Activated CD4-positive, alpha-beta memory T cell treated with anti-CD3 and anti-CD28 coated beads, Interleukin-2, amount 10 ng/mL, durations not matched to agents 7 days and 5 days (primary cell): ENCODE data around the gene APBB2. TPM values are rescaled to one million over a fixed set of nuclear protein-coding genes. Genes with fewer than 3 reads are reported as not detected.
"Not testable (repeated sequence)": the region's sequence is repeated elsewhere in the genome, so short reads cannot be mapped to it uniquely, and the experiment has no call there.

Source experiments
- CTCF ChIA-PET: fragments of 350-600 bp; sonication (Branson Sonifier 250); formaldehyde crosslinking; loops from one replicate; lab custom pipeline; 2021; ENCODE audit warnings: antibody characterized with exemption, inconsistent platforms; lab: Charles Lee
- POLR2A ChIA-PET: fragments of 350-600 bp; sonication (Branson Sonifier 250); formaldehyde crosslinking; loops from one replicate; lab custom pipeline; 2021; ENCODE audit warnings: antibody characterized with exemption; lab: Charles Lee
- DNase-seq: peaks from one replicate; pipeline ENCODE4 v3.0.0-alpha.2; 2020
- H3K27ac Mint-ChIP-seq: one replicate; pipeline ENCODE4 v1.8.0; 2021; ENCODE audit warnings: mild to moderate bottlenecking, mixed read lengths
- H3K27me3 Mint-ChIP-seq: one replicate; pipeline ENCODE4 v1.8.0; 2021; ENCODE audit warnings: mixed read lengths
- H3K36me3 Mint-ChIP-seq: one replicate; pipeline ENCODE4 v1.8.0; 2021; ENCODE audit warnings: low read depth, mixed read lengths
- H3K4me1 Mint-ChIP-seq: one replicate; pipeline ENCODE4 v1.8.0; 2021; ENCODE audit warnings: mixed read lengths
- H3K4me3 Mint-ChIP-seq: one replicate; pipeline ENCODE4 v1.8.0; 2021; ENCODE audit warnings: mild to moderate bottlenecking, mixed read lengths
- H3K9me3 Mint-ChIP-seq: one replicate; pipeline ENCODE4 v1.8.0; 2021; ENCODE audit warnings: mixed read lengths
- total RNA-seq, 2 experiments: library from RNA; stranded (reverse); gene quantifications; one replicate each; pipeline ENCODE4 v1.2.3, GENCODE V29; 2021

Gene APBB2
- total RNA-seq, 2 experiments from 2014 or later: 0.75 to 1.3 TPM

GRCh38 chr4:40822420-40823166, 391.7 kb downstream of the APBB2 start:
- ChIA-PET POLR2A (no interaction called here), CTCF (no interaction called here)
- Mint-ChIP-seq H3K4me3 (no peak overlapping the region), H3K36me3 (no peaks in the 10 kb centered on the region), H3K27me3 (peaks cover 3% of the 10 kb centered on the region), H3K4me1 (no peaks in the 10 kb centered on the region), H3K9me3 (no peaks in the 10 kb centered on the region), H3K27ac (no peak overlapping the region)
- no peak for DNase-seq

- Mint-ChIP-seq H3K4me1 (no peaks in the 10 kb centered on the region), H3K27me3 (peaks cover 3% of the 10 kb centered on the region), H3K36me3 (no peaks in the 10 kb centered on the region), H3K4me3 (no peak overlapping the region), H3K27ac (no peak overlapping the region), H3K9me3 (no peaks in the 10 kb centered on the region)
- POLR2A ChIA-PET: no interaction called here
- DNase-seq: no peak
- CTCF ChIA-PET: no interaction called here
Measured at GRCh38 chr4:40820101-40820500, 394.2 kb downstream of the APBB2 start.

GRCh38 chr4:40817157-40817556, 397.2 kb downstream of the APBB2 start:
- DNase-seq, H3K36me3 Mint-ChIP-seq, H3K4me3 Mint-ChIP-seq, H3K4me1 Mint-ChIP-seq, H3K27ac Mint-ChIP-seq, POLR2A ChIA-PET, H3K27me3 Mint-ChIP-seq, H3K9me3 Mint-ChIP-seq: not testable (repeated sequence)
- CTCF ChIA-PET: interaction anchor here (0.6 kb wide), 1 partner anchor 1160 kb away, joined by 3 read pairs; no protein-coding TSS in a partner anchor

GRCh38 chr4:40812856-40813255, 401.5 kb downstream of the APBB2 start:
- Mint-ChIP-seq H3K4me3 (no peak overlapping the region), H3K4me1 (no peaks in the 10 kb centered on the region), H3K27me3 (peaks cover 20% of the 10 kb centered on the region), H3K9me3 (no peaks in the 10 kb centered on the region), H3K36me3 (no peaks in the 10 kb centered on the region), H3K27ac (no peak overlapping the region)
- no peak for DNase-seq
- POLR2A ChIA-PET: no interaction called here
- CTCF ChIA-PET: no interaction called here

GRCh38 chr4:40812386-40812785, 402.0 kb downstream of the APBB2 start:
- Mint-ChIP-seq H3K36me3 (no peaks in the 10 kb centered on the region), H3K4me1 (no peaks in the 10 kb centered on the region), H3K27ac (no peak overlapping the region), H3K9me3 (no peaks in the 10 kb centered on the region), H3K4me3 (no peak overlapping the region), H3K27me3 (peaks cover 20% of the 10 kb centered on the region)
- DNase-seq: no peak
- CTCF ChIA-PET: interaction anchor here (1.7 kb wide), 1 partner anchor 15 kb away, joined by 5 read pairs; no protein-coding TSS in a partner anchor
- POLR2A ChIA-PET: no interaction called here

- ChIA-PET POLR2A (no interaction called here), CTCF (interaction anchor here (1.3 to 1.7 kb wide), 2 partner anchors 14 to 29 kb away, joined by 3 to 5 read pairs; no protein-coding TSS in a partner anchor)
- Mint-ChIP-seq H3K9me3 (no peaks in the 10 kb centered on the region), H3K27ac (no peak overlapping the region), H3K27me3 (peaks cover 20% of the 10 kb centered on the region), H3K4me3 (no peak overlapping the region), H3K36me3 (no peaks in the 10 kb centered on the region), H3K4me1 (no peaks in the 10 kb centered on the region)
- no peak for DNase-seq
Measured at GRCh38 chr4:40811956-40812355, 402.4 kb downstream of the APBB2 start.

- Mint-ChIP-seq H3K27ac (no peak overlapping the region), H3K27me3 (peaks cover 15% of the 10 kb centered on the region), H3K4me1 (no peaks in the 10 kb centered on the region), H3K4me3 (no peak overlapping the region), H3K36me3 (no peaks in the 10 kb centered on the region), H3K9me3 (no peaks in the 10 kb centered on the region)
- ChIA-PET POLR2A (no interaction called here), CTCF (interaction anchor here (1.0 kb wide), 1 partner anchor 32 kb away, joined by 6 read pairs; no protein-coding TSS in a partner anchor)
- DNase-seq: no peak
Measured at GRCh38 chr4:40808926-40809457, 405.4 kb downstream of the APBB2 start.

GRCh38 chr4:40804598-40804997, 409.7 kb downstream of the APBB2 start:
- Mint-ChIP-seq H3K27ac (no peak overlapping the region), H3K4me3 (no peak overlapping the region), H3K9me3 (no peaks in the 10 kb centered on the region), H3K4me1 (peaks cover 5% of the 10 kb centered on the region), H3K36me3 (no peaks in the 10 kb centered on the region), H3K27me3 (peaks cover 18% of the 10 kb centered on the region)
- CTCF ChIA-PET: interaction anchor here (0.5 kb wide), 1 partner anchor 126 kb away, joined by 3 read pairs; no protein-coding TSS in a partner anchor
- POLR2A ChIA-PET: no interaction called here
- DNase-seq: no peak

- no peak overlapping the region for H3K27ac Mint-ChIP-seq
- no peaks in the 10 kb centered on the region for H3K9me3 Mint-ChIP-seq
- no peak overlapping the region for H3K4me3 Mint-ChIP-seq
- no peaks in the 10 kb centered on the region for H3K36me3 Mint-ChIP-seq
- POLR2A ChIA-PET: no interaction called here
- no peak for DNase-seq
- CTCF ChIA-PET: interaction anchor here (0.6 kb wide), 1 partner anchor 15 kb away, joined by 4 read pairs; no protein-coding TSS in a partner anchor
- peaks cover 5% of the 10 kb centered on the region for H3K4me1 Mint-ChIP-seq
- H3K27me3 Mint-ChIP-seq: peaks cover 8% of the 10 kb centered on the region
Measured at GRCh38 chr4:40800064-40800463, 414.3 kb downstream of the APBB2 start.

GRCh38 chr4:40789771-40790170, 424.6 kb downstream of the APBB2 start:
- Mint-ChIP-seq H3K9me3 (no peaks in the 10 kb centered on the region), H3K27ac (no peak overlapping the region), H3K4me1 (no peaks in the 10 kb centered on the region), H3K36me3 (no peaks in the 10 kb centered on the region), H3K27me3 (peaks cover 13% of the 10 kb centered on the region), H3K4me3 (no peak overlapping the region)
- no peak for DNase-seq
- ChIA-PET POLR2A (no interaction called here), CTCF (no interaction called here)

GRCh38 chr4:40789031-40789430, 425.3 kb downstream of the APBB2 start:
- CTCF ChIA-PET: no interaction called here
- Mint-ChIP-seq H3K4me1 (no peaks in the 10 kb centered on the region), H3K27me3 (peaks cover 21% of the 10 kb centered on the region), H3K4me3 (no peak overlapping the region), H3K36me3 (no peaks in the 10 kb centered on the region), H3K27ac (no peak overlapping the region), H3K9me3 (no peaks in the 10 kb centered on the region)
- POLR2A ChIA-PET: no interaction called here
- no peak for DNase-seq

GRCh38 chr4:40788331-40788730, 426.0 kb downstream of the APBB2 start:
- Mint-ChIP-seq H3K4me3 (no peak overlapping the region), H3K4me1 (no peaks in the 10 kb centered on the region), H3K27ac (no peak overlapping the region), H3K27me3 (peaks cover 23% of the 10 kb centered on the region), H3K9me3 (no peaks in the 10 kb centered on the region), H3K36me3 (no peaks in the 10 kb centered on the region)
- ChIA-PET POLR2A (no interaction called here), CTCF (no interaction called here)
- DNase-seq: no peak

GRCh38 chr4:40785727-40786126, 428.6 kb downstream of the APBB2 start:
- Mint-ChIP-seq H3K36me3 (no peaks in the 10 kb centered on the region), H3K27ac (no peak overlapping the region), H3K4me1 (no peaks in the 10 kb centered on the region), H3K27me3 (peaks cover 27% of the 10 kb centered on the region), H3K9me3 (no peaks in the 10 kb centered on the region), H3K4me3 (no peak overlapping the region)
- ChIA-PET POLR2A (no interaction called here), CTCF (interaction anchor here (1.0 kb wide), 1 partner anchor 55 kb away, joined by 4 read pairs; no protein-coding TSS in a partner anchor)
- no peak for DNase-seq
